ENCODE data around the gene COL10A1.
"Not testable (repeated sequence)": the region's sequence is repeated elsewhere in the genome, so short reads cannot be mapped to it uniquely, and the experiment has no call there.

COL10A1 gene

GRCh38 chr6:116127771-116128493 is 2.0 kb upstream of the COL10A1 start:
- no peak for DNase-seq

DNA sequence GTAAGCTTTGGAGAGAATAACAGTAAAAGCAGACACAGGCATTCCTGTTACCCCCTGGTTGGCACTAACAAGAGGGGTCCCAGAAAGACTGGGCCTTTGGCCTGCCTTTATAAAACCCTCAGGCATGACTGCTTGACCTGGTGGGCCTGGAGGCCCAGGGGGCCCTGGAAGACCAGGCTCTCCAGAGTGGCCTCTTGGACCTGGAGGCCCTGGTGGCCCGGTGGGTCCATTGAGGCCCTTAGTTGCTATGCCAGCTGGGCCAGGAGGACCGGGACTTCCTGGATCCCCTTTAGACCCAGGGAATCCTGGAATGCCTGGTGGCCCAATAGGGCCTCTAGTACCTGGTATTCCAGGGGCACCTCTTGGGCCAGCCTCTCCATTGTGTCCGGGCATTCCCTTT is 5.5 kb downstream of the COL10A1 start:
- DNase-seq = no peak

- DNase-seq = no peak
Measured at GRCh38 chr6:116118608-116119007, 7.3 kb downstream of the COL10A1 start.

- no peak for DNase-seq
Measured at GRCh38 chr6:116115781-116116180, 10.2 kb downstream of the COL10A1 start.

GRCh38 chr6:116113386-116113785 is 12.5 kb downstream of the COL10A1 start:
- no peak for DNase-seq

GRCh38 chr6:116111552-116112528 is 14.1 kb downstream of the COL10A1 start:
- peak in 5 of 51 donors; percentile 2 to 21 (median 13) for DNase-seq

- no peak for DNase-seq
Measured at GRCh38 chr6:116108836-116109235, 17.1 kb downstream of the COL10A1 start.

DNA sequence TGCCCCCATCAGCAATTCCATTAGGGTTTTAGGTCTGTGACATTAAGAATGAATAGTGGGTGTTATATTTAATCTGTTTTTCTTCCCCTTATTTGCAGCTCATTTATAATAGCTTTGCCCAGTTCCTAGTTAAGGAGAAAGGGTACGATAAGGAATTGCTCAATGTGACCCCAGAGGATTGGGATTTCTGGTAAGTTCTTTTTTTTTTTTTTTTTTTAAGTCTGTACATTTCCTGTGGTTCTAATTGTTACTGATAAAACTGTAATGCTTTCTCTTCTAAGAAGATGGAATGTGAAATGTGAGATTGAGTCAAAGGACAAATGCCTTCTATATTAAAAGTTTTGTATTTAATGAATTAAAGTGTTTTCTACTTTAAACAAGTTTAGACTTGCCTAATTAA is 19.8 kb downstream of the COL10A1 start:
- DNase-seq = no peak

- DNase-seq = no peak
Measured at GRCh38 chr6:116105247-116105646, 20.7 kb downstream of the COL10A1 start.

DNA sequence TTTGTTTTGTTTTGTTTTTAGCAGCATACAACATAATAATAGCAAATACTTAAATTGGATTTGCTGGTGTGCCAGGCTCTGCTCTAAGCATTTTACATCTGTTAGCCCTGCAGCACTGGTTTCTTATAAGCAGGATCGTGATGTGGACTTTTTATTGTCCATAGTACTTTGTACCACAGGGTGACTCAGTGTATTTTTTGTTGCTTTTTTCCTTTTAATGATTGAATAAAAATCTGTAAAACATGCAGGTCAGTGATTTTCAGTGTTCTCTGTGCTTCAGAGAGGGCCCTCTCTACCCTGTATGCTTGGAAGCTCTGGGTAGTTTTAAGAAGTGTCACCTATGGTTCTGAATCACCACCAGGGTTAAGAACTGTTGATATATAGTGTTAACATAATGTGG is 21.3 kb downstream of the COL10A1 start:
- no peak for DNase-seq

DNA sequence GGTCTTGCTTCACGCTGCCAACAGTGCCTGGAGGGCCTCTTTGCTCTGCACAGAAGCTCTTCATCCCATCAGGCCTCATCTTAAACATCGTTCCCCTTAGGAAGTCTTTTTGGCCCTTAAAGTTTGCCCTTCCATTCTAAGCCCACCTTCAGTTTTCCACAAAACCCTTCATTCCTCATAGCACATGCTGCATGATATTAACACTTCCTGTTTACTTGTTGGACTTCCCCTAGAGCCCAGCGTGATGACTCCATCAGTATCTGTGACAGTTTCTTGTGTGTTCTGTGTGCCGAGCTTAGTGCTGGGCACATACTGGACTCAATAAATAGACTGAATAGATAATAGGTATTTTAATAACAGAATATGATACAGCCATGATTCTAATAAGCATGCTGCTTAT is 23.1 kb downstream of the COL10A1 start:
- no peak for DNase-seq

- no peak for DNase-seq
Measured at GRCh38 chr6:116101790-116102189, 24.1 kb downstream of the COL10A1 start.

DNA sequence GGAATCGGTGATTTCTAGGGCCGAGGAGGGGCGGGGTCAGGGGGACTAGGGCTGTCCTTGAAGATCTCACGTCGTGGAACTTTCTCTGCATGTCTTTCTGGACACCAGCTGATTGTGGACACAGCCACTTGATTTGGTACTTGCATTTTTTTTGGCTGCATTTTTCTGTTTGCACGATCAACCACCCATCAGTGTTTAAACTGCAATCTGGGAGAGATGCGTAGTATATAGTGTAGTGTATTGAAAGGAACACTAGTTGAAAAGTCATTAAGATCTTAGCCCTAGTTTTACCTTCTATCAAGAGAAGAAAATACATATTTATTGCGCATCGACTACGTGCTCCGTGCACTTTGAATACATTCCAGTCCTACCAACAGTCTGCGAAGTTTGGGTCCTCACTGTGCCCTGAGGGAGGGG is 24.6 kb downstream of the COL10A1 start:
- peak in 1 of 51 donors; percentile 37 for DNase-seq

DNA sequence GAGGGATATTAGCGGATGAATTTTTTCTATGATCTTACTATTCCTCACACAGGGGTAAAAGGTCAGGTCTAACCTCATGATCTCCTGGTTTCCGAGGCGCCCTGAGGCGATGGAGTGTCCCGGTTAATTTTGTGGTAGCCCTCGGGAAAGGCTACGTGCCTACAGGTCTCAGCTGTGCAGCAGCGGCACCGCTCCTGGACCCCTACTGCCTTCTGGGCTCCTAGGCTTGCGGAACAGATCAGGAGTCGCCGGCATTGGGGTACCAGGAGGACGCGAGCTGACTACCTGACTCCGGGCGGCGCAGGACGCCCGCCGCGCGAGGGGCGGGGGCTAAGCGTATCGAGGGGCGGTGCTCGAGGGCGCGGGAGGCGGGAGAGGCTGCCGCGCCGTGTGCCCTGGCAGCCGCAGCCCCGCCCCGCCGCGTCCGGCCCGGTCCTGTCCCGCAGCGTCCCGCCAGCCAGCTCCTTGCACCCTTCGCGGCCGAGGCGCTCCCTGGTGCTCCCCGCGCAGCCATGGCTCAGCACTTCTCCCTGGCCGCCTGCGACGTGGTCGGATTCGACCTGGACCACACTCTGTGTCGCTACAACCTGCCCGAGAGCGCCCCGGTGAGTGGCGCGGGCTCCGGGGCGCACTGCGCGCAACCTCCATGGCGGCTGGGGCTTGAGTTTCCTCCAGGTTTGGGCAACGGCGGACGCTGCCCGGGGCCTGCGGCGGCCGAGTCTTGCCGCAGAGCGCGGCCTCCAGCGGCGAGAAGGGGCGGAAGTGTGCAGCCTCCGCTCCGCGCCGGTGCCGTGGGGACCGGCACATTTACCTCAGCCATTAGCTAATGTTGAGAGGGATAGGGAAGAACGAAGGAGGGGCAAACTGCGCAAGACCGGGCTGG is 25.3 kb downstream of the COL10A1 start, which contains the start of gene NT5DC1:
NT5DC1 (plus strand) TSS at position 435 of the 883 bp plus-strand sequence; CDS start at position 513, 78 bp downstream.
- DNase-seq = peak in 49 of 51 donors; percentile 43 to 94 (median 76)

GRCh38 chr6:116099036-116099435 is 26.9 kb downstream of the COL10A1 start:
- peak in 1 of 51 donors; percentile 56 for DNase-seq

DNA sequence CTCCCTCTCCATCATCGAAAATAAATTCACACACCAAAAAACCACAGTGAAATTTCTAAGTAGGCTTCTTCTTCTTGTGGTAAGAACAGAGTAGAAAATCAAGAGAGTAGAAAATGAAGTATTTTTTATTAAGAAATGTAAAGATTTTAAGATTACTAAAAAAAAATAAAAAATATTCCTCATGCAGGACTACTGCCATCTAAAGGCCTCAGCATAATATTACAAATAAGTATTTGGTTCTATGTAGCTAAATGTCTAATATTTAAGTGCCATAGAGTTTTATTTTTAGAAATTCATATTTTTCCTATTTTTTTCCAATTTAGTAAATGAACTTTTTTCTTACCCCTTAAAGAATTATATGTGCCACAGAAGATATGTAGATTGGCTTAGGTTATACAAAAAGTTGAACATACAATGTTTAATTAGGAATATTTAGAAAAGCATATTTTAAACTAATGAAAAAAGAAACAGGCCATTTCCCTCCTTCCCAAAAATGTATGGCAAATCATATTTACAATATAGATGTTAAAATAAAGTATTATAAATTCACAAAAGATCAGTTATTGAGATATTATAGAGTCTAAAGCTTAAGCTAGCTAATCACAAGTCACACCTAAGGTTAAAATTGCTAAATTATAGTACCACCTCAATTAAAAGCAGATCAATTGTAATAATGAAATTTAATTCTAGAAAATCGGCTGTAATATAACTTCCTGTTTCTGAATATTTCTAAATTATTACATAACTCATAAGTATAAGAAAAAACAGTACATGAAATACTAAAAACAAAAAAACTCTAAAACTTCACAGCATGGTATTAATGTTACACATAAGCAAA is 28.7 kb downstream of the COL10A1 start:
- no peak for DNase-seq

DNA sequence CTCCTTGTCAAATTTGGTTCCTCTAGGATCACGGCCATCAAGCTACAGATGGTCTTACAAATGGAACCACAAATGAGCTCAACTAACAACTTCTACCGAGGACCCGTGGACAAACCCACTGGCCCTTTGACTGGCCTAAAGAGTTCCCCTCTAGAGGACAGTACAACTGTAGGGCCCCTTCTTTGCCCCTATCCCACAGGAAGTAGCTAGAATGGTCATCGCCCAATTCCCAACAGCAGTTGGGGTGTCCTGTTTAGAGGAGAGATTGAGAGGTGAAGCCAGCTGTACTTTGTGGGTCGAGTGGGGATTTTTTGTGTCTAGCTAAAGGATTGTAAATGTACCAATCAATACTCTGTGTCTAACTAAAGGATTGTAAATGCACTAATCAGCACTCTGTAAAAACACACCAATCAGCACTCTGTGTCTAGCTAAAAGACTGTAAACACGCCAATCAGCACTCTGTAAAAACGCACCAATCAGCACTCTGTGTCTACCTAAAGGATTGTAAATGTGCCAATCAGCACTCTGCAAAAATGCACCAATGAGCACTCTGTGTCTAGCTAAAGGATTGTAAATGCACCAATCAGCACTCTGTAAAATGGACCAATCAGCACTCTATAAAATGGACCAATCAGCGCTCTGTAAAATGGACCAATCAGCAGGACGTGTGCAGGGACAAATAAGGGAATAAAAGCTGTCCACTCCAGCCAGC is 29.7 kb downstream of the COL10A1 start:
- not testable (repeated sequence) for DNase-seq

DNA sequence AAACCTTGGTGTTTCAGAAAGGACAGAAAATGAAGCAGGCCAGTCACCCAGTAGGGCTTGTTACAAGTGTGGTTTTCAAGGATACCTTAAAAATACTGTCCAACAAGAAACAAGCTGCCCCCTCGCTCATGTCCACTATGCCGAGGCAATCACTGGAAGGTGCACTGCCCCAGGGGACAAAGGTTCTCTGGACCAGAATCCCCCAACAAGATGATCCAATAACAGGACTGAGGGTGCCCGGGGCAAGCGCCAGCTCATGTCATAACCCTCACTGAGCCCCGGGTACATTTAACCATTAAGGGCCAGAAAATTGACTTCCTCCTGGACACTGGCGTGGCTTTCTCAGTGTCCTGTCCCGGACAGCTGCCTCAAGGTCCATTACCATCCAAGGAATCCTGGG is 31.9 kb downstream of the COL10A1 start:
- no peak for DNase-seq

GRCh38 chr6:116090251-116090650 is 35.7 kb downstream of the COL10A1 start:
- DNase-seq = no peak

DNA sequence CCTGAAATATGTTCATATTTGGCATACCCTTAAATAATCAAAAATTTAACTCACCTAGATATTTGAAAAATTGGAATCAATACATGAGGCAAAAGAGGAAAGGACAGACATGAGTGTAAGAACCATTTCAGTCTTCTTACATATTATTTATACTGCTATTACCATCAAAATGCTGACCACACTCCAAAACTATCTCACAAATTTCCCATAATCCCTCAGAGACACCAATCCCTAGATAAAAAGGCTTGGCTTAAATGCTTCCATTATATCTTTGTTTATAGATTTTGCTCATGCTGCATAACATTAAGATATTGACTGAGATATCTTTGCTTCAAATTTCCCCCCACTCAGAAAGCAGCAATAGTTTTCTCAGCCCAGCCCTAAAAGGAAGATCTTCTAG is 37.0 kb downstream of the COL10A1 start:
- no peak for DNase-seq
